ENCODE data around the gene ALG8. TPM values are rescaled to one million over a fixed set of nuclear protein-coding genes. Genes with fewer than 3 reads are reported as not detected.

Gene ALG8
- polyA plus RNA-seq, 1 donor from 2014 or later = 42.1 TPM

DNA sequence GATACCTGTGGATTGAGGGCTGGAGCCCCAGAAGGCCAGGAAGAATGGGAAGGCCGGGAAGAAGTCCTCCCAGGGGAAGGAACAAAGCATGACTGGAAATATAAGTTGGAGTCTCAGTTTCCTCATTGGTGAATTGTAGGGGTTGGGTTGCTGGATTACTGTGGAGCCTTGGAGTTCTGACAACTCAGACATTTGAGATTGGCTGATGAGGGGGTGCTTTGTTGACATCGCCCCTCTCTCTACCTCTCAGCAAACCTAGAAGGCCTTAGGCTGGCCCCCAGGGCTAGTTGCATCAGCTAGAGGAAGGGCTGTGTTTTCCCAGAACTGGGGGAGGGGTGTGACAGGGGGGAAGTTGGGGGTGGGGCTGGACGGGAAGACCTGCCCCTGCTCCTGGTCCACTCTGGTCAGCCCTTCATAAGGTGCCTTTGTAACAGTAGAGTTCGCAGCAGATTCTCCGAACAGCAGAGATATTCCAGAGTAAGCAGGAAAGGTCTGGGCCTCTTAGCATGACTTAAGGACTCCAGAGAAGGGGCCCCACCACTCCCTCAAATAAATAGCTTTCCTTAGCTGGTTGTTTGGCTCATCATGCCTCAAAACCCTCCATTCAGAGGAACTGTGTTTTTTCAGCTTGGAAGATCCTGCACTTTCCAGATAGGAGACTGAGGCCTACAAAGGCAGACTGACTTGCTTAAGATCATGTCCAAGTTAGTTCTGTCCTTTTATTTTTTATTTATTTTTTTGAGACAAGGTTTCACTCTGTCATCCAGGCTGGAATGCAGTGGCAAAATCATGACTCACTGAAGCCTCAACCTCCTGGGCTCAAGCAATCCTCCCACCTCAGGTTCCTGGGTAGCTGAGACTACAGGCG is 88.2 kb downstream of the ALG8 start:
- Histone ChIP-seq H3K79me2 (replicated peaks; ENCODE audit: insufficient read depth, low read length) (no peaks in the 10 kb centered on the region), H3K9me3 (ENCODE audit: low read length) (no peaks in the 10 kb centered on the region), H3K27me3 (ENCODE audit: insufficient read depth, low read depth, low read length) (no peaks in the 10 kb centered on the region), H3K9me2 (ENCODE audit: insufficient read depth, low read length) (no peaks in the 10 kb centered on the region), H3K27ac (ENCODE audit: low read length) (no peak overlapping the region), H3K9ac (ENCODE audit: low read length) (no peak overlapping the region), H4K20me1 (ENCODE audit: insufficient read depth) (no peaks in the 10 kb centered on the region), H3K4me3 (ENCODE audit: low read length) (no peak overlapping the region), H3K4me2 (ENCODE audit: low read length) (no peak overlapping the region), H2AFZ (ENCODE audit: low read depth, low read length) (no peak overlapping the region), H3F3A (ENCODE audit: insufficient read depth, low read length, poor library complexity, severe bottlenecking) (no peaks in the 10 kb centered on the region), H3K36me3 (ENCODE audit: insufficient read depth, low read length) (no peaks in the 10 kb centered on the region)
- no peak for TF ChIP-seq CTCF (IDR thresholded peaks at IDR 0.05; ENCODE audit: poor library complexity, severe bottlenecking)
- TF ChIP-seq REST (IDR thresholded peaks at IDR 0.05; ENCODE audit: borderline replicate concordance) = no peak
- no peak for TF ChIP-seq EP300 (conservative IDR thresholded peaks at IDR 0.05; ENCODE audit: poor library complexity, severe bottlenecking)
- no peak for TF ChIP-seq SMC3 (conservative IDR thresholded peaks at IDR 0.05; ENCODE audit: poor library complexity)

Small RNA genes within 50 kb of the gene (small RNA-seq; reads per million reads assigned to genes)
- 0 reads per million in 3 experiments for gene RNU6-126P

Other genes starting within 250 kb of the ALG8 start
- 34.5 and 35.3 TPM in 2 replicates for gene INTS4, start 145.0 kb downstream of the ALG8 start, polyA plus RNA-seq
- gene KCTD14, start 116.3 kb downstream of the ALG8 start, polyA plus RNA-seq = 0.32 and 2.0 TPM in 2 replicates
- not detected in 2 replicates for gene THRSP, start 75.8 kb downstream of the ALG8 start, polyA plus RNA-seq
- 269 and 322 TPM in 2 replicates for gene NDUFC2, start 59.8 kb downstream of the ALG8 start, polyA plus RNA-seq
- 1.2 and 1.4 TPM in 2 replicates for gene KCTD21, start 49.0 kb upstream of the ALG8 start, polyA plus RNA-seq
- 12.9 and 13.9 TPM in 2 replicates for gene USP35, start 49.3 kb upstream of the ALG8 start, polyA plus RNA-seq